H1 (cell line): ENCODE measurements around the gene SECISBP2. TPM values are rescaled to one million over a fixed set of nuclear protein-coding genes. Genes with fewer than 3 reads are reported as not detected.

Source experiments
- CHD7 ChIP-seq: fragments of 300-600 bp; sonication (generic); IDR thresholded peaks from 2 replicates; pipeline ENCODE4 v1.7.1; 2012; ENCODE audit warnings: low read length, moderate library complexity, mild to moderate bottlenecking, inconsistent platforms; ENCODE audit not compliant: insufficient replicate concordance
- polyA plus RNA-seq, 7 experiments: library from polyadenylated mRNA; depleted of rRNA in 3 of 7; stranded (reverse) in 5 of 7; unstranded in 2 of 7; fragments of >200 nt in 5 of 7; fragments of 200-250 nt in 2 of 7; gene quantifications; 1 replicate in 5 of 7; 2 replicates in 1 of 7; 4 replicates in 1 of 7; pipeline versions ENCODE4 v1.2.1 to v1.2.3, GENCODE V29; 2011 to 2013; ENCODE audit warnings: missing spikeins in 2 of 7, mixed read lengths in 2 of 7
- total RNA-seq: library from RNA; stranded (reverse); fragmentation: NEBNext Ultra II Directional; extraction: Animal tissue kit (Norgen Biotek cat#: 25700); gene quantifications from 2 replicates; pipeline ENCODE4 v1.2.1, GENCODE V29; 2021

SECISBP2 gene
- total and polyA plus RNA-seq, 2 of the 8 experiments (the other 6 are each of a cell fraction or from before 2014, with no cell fraction given), result 39.0 to 61.7 TPM

DNA sequence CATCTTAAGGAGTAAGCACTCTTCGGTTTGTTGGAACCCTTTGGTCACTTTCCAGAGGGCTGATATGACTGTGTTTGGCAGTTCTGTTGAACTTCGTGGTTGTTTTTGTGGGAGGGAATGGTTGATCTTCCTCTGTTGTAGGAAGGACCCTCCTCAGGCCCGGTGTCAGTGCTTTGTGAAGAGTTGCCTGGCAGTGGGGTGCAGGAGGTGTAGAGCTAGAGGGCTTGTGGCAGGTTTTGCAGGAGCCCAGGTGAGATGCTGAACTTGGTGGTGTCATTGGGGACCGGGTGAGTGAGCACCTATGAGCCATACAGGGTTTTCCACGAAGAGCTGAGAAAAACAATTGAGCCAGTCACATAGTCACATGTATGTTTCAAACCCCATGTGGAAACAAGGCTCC is 27.2 kb downstream of the SECISBP2 start (continued):
- TF ChIP-seq CHD7, result no peak
